Activated CD8-positive, alpha-beta T cell treated with anti-CD3 and anti-CD28 coated beads for 36 hours (primary cell): Measurements from ENCODE around the gene KCNK6. TPM values are rescaled to one million over a fixed set of nuclear protein-coding genes. Genes with fewer than 3 reads are reported as not detected.

Source experiments
- ATAC-seq: fragments of 200-7000 bp; cut with Tn5 transposase; one replicate; pipeline ENCODE4 v1.10.0; 2021; ENCODE audit warnings: mild to moderate bottlenecking, moderate library complexity
- CTCF ChIA-PET: fragments of 350-600 bp; sonication (Branson Sonifier 250); formaldehyde crosslinking; loops from one replicate; lab custom pipeline; 2021; ENCODE audit warnings: antibody characterized with exemption; lab: Charles Lee
- POLR2A ChIA-PET: fragments of 350-600 bp; sonication (Branson Sonifier 250); formaldehyde crosslinking; loops from one replicate; lab custom pipeline; 2021; ENCODE audit warnings: antibody characterized with exemption; lab: Charles Lee
- DNase-seq: peaks from one replicate; pipeline ENCODE4 v3.0.0-alpha.2; 2020
- H3K27ac Mint-ChIP-seq: one replicate; pipeline ENCODE4 v1.8.0; 2021; ENCODE audit warnings: mild to moderate bottlenecking, mixed read lengths
- H3K27me3 Mint-ChIP-seq: one replicate; pipeline ENCODE4 v1.8.0; 2021; ENCODE audit warnings: mixed read lengths
- H3K36me3 Mint-ChIP-seq: one replicate; pipeline ENCODE4 v1.8.0; 2021; ENCODE audit warnings: low read depth, mixed read lengths
- H3K4me1 Mint-ChIP-seq: one replicate; pipeline ENCODE4 v1.8.0; 2021; ENCODE audit warnings: low read depth, mixed read lengths
- H3K4me3 Mint-ChIP-seq: one replicate; pipeline ENCODE4 v1.8.0; 2021; ENCODE audit warnings: mild to moderate bottlenecking, moderate library complexity, mixed read lengths
- H3K9me3 Mint-ChIP-seq: one replicate; pipeline ENCODE4 v1.8.0; 2021; ENCODE audit warnings: mixed read lengths
- intact Hi-C: fragments of 100-400 bp; cut with micrococcal nuclease; formaldehyde crosslinking; loops from one replicate; pipeline ENCODE4 v1.10.0; 2022
- total RNA-seq, 2 experiments: library from RNA; stranded (reverse); gene quantifications; one replicate each; pipeline ENCODE4 v1.2.3, GENCODE V29; 2021
- TF ChIP-seq, protein P1 (sequence below): fragments of 200-600 bp; IDR thresholded peaks from one replicate; pipeline ENCODE4 v1.8.0; 2022; ENCODE audit warnings: antibody characterized with exemption, mild to moderate bottlenecking

The KCNK6 gene
- total RNA-seq, 2 experiments from 2014 or later, result 10.3 to 11.9 TPM

DNA sequence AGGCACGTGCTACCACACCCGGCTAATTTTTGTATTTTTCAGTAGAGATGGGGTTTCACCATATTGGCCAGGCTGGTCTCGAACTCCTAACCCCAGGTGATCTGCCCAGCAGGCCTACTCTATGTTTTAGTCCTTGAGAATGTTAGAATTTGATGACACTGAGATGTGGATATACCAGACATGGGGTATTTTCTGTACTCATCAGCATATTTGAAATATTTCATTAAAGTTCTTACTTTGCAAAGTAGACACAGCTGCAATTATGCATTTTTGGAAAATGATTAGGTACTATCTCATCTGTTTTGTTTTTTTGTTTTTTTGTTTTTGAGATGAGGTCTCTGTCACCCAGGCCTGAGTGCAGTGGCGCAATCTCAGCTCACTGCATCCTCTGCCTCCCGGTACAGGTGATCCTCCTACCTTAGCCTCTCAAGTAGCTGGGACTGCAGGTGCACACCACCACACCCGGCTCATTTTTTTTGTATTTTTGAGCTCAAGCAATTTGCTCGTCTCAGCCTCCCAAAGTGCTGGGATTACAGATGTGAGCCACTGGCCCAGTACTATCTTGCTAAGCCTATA is 42.6 kb upstream of the KCNK6 start:
- H3K36me3 Mint-ChIP-seq, result no peaks in the 10 kb centered on the region
- H3K4me1 Mint-ChIP-seq, result peaks cover 9% of the 10 kb centered on the region
- TF ChIP-seq, protein P1, sequence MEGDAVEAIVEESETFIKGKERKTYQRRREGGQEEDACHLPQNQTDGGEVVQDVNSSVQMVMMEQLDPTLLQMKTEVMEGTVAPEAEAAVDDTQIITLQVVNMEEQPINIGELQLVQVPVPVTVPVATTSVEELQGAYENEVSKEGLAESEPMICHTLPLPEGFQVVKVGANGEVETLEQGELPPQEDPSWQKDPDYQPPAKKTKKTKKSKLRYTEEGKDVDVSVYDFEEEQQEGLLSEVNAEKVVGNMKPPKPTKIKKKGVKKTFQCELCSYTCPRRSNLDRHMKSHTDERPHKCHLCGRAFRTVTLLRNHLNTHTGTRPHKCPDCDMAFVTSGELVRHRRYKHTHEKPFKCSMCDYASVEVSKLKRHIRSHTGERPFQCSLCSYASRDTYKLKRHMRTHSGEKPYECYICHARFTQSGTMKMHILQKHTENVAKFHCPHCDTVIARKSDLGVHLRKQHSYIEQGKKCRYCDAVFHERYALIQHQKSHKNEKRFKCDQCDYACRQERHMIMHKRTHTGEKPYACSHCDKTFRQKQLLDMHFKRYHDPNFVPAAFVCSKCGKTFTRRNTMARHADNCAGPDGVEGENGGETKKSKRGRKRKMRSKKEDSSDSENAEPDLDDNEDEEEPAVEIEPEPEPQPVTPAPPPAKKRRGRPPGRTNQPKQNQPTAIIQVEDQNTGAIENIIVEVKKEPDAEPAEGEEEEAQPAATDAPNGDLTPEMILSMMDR, result no peak
- no peaks in the 10 kb centered on the region for H3K27me3 Mint-ChIP-seq
- ATAC-seq, result no peak
- H3K9me3 Mint-ChIP-seq, result no peaks in the 10 kb centered on the region
- ChIA-PET POLR2A (no interaction called here), CTCF (interaction anchor here (0.8 to 1.1 kb wide), 3 partner anchors 12 to 44 kb away, joined by 3 read pairs; partner anchors contain the start of gene PPP1R14A)
- DNase-seq, result no peak
- H3K27ac Mint-ChIP-seq, result no peak overlapping the region
- intact Hi-C loops, result no loop called here
- H3K4me3 Mint-ChIP-seq, result no peak overlapping the region

DNA sequence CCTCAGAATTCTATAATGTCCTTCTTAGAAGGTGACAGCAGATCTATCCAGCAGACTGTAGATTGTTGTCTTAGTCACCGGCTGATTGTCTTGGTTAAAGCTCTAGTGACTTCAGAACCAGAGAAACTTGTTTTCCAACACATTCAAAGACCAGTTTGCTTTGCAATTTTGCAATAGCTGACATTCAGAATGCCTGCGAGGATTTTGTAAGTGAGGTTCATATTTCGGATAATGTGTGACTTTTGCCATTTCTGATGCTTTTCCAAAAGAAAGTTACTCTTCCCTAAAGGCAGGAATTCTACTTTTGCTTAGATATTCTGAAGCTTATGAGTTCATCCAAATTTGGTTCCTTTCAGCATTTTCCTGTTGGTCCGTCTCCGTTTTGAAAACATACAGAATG is 42.1 kb upstream of the KCNK6 start:
- ATAC-seq, result no peak
- intact Hi-C loops, result no loop called here
- CTCF ChIA-PET, result interaction anchor here (1.0 to 1.1 kb wide), 2 partner anchors 12 to 22 kb away, joined by 3 read pairs; partner anchors contain the start of gene PPP1R14A
- Mint-ChIP-seq H3K27ac (no peak overlapping the region), H3K4me1 (peaks cover 14% of the 10 kb centered on the region), H3K9me3 (no peaks in the 10 kb centered on the region), H3K27me3 (no peaks in the 10 kb centered on the region), H3K36me3 (no peaks in the 10 kb centered on the region), H3K4me3 (no peak overlapping the region)
- no peak for DNase-seq
- POLR2A ChIA-PET, result no interaction called here
- TF ChIP-seq, protein P1, result no peak

DNA sequence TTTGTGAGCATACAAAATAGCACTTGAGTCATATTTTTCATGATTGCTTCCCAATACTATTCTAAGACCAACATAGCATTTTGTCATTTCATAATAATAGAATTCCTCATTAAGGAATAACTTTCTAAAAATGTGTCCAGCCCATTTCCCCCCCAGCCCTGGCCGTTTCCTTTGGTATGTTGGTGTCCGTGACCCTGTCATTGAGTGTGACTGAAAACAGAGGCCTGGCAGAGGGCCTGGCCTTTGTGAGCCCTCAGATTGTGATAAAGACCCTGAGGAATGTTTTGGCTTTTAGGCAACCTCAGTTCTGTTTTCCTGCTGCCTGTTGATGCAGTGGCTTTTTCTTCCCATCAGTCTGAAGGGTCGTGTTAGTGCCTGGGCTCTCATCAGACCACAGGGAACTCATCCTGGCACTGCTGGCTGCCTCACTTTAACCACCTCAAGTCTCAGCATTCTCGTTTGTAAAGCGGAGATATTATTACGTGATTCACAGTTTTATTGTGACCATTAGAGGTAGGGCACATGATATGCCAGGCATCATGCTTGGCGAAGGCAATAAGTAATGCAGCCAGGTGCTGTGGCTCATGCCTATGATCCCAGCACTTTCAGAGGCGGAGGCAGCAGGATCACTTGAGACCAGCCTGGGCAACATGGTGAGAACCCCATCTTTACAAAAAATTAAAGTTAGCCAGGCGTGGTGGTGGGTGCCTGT is 41.5 kb upstream of the KCNK6 start:
- ChIA-PET CTCF (interaction anchor here (1.2 kb wide), 1 partner anchor 18 kb away, joined by 3 read pairs; no protein-coding TSS in a partner anchor), POLR2A (interaction anchor here (0.9 kb wide), 1 partner anchor 25 kb away, joined by 3 read pairs; no protein-coding TSS in a partner anchor)
- H3K4me1 Mint-ChIP-seq, result peaks cover 17% of the 10 kb centered on the region
- no peaks in the 10 kb centered on the region for H3K27me3 Mint-ChIP-seq
- TF ChIP-seq, protein P1, result no peak
- no peak for DNase-seq
- no peaks in the 10 kb centered on the region for H3K36me3 Mint-ChIP-seq
- intact Hi-C loops, result no loop called here
- H3K9me3 Mint-ChIP-seq, result no peaks in the 10 kb centered on the region
- no peak for ATAC-seq
- H3K4me3 Mint-ChIP-seq, result no peak overlapping the region
- H3K27ac Mint-ChIP-seq, result no peak overlapping the region

DNA sequence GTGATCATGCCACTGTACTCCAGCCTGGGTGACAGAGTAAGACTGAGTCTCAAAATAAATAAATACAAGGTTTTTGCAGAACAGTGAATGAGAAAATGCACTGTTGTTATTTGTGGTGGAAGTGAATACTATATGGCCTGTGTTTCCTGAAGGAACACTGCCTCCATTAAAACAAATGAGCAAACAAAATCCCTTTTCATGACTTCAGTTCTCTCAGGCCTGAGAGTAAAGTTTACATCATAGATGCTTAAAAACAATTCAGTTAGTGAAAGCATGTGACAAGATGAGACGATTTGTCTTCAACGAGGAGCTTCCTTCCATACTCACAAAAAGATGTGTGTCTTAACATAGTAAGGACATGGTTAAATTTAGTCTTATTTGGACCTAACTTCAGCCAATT is 40.9 kb upstream of the KCNK6 start:
- no peaks in the 10 kb centered on the region for H3K27me3 Mint-ChIP-seq
- TF ChIP-seq, protein P1, result no peak
- H3K27ac Mint-ChIP-seq, result no peak overlapping the region
- ATAC-seq (no peak), DNase-seq (no peak)
- H3K9me3 Mint-ChIP-seq, result no peaks in the 10 kb centered on the region
- ChIA-PET POLR2A (interaction anchor here (0.9 kb wide), 1 partner anchor 26 kb away, joined by 3 read pairs; no protein-coding TSS in a partner anchor), CTCF (interaction anchor here (1.2 to 1.4 kb wide), 2 partner anchors 18 to 34 kb away, joined by 3 to 5 read pairs; no protein-coding TSS in a partner anchor)
- H3K36me3 Mint-ChIP-seq, result no peaks in the 10 kb centered on the region
- H3K4me1 Mint-ChIP-seq, result peaks cover 17% of the 10 kb centered on the region
- intact Hi-C loops, result no loop called here
- no peak overlapping the region for H3K4me3 Mint-ChIP-seq
